A673 (cell line): ENCODE data around the gene TMEM229B. TPM values are rescaled to one million over a fixed set of nuclear protein-coding genes. Genes with fewer than 3 reads are reported as not detected.

Experiments
- BruUV-seq: library from RNA; stranded (reverse); fragments of 400-500 nt; replicated peaks from 2 replicates; lab custom pipeline; 2021; lab: Mats Ljungman, UMichigan
- CTCF ChIA-PET: fragments of 300-600 bp; sonication (Branson Sonifier 250); formaldehyde crosslinking; loops from one replicate; lab custom pipeline; 2022; ENCODE audit warnings: antibody characterized with exemption; lab: Charles Lee
- POLR2A ChIA-PET: fragments of 300-600 bp; sonication (Branson Sonifier 250); formaldehyde crosslinking; loops from one replicate; lab custom pipeline; 2022; ENCODE audit warnings: antibody characterized with exemption; ENCODE audit not compliant: low non-redundant PET; lab: Charles Lee
- DNase-seq: peaks from one replicate; pipeline ENCODE4 v3.0.0-alpha.2; 2015; ENCODE audit warnings: low spot score
- H3K27ac ChIP-seq: fragments of 200-600 bp; sonication (generic); 2 replicates; pipeline ENCODE4 v1.5.1; 2016; ENCODE audit warnings: mixed run types, low read depth, mild to moderate bottlenecking, mixed read lengths, antibody characterized with exemption, low read length; ENCODE audit not compliant: poor library complexity, severe bottlenecking
- H3K27me3 ChIP-seq: fragments of 200-600 bp; sonication (generic); replicated peaks from 2 replicates; pipeline ENCODE4 v1.6.1; 2017; ENCODE audit warnings: mixed run types, low read depth, mild to moderate bottlenecking, mixed read lengths, antibody characterized with exemption, low read length; ENCODE audit not compliant: insufficient read depth, poor library complexity
- H3K36me3 ChIP-seq: fragments of 200-600 bp; sonication (generic); 2 replicates; pipeline ENCODE4 v1.6.1; 2016; ENCODE audit warnings: mixed run types, mild to moderate bottlenecking, mixed read lengths, antibody characterized with exemption, low read length; ENCODE audit not compliant: insufficient read depth, poor library complexity, severe bottlenecking
- H3K4me1 ChIP-seq: fragments of 200-600 bp; sonication (generic); 2 replicates; pipeline ENCODE4 v1.6.1; 2017; ENCODE audit warnings: mixed run types, mild to moderate bottlenecking, mixed read lengths, antibody characterized with exemption, low read length; ENCODE audit not compliant: insufficient read depth, poor library complexity, severe bottlenecking
- H3K4me3 ChIP-seq: fragments of 200-600 bp; sonication (generic); 2 replicates; pipeline ENCODE4 v1.5.1; 2016; ENCODE audit warnings: low read depth, mixed run types, mild to moderate bottlenecking, mixed read lengths, low read length; ENCODE audit not compliant: poor library complexity, severe bottlenecking
- H3K9me3 ChIP-seq: fragments of 200-600 bp; sonication (generic); 2 replicates; pipeline ENCODE4 v1.6.1; 2016; ENCODE audit warnings: mixed run types, low read depth, mild to moderate bottlenecking, mixed read lengths, antibody characterized with exemption, low read length; ENCODE audit not compliant: poor library complexity, severe bottlenecking
- CTCF ChIP-seq: fragments of 300-800, 200-600 bp; sonication (generic); conservative IDR thresholded peaks from 2 replicates; pipeline ENCODE4 v1.5.1; 2017; ENCODE audit warnings: low read depth, mild to moderate bottlenecking, antibody characterized with exemption, low read length, moderate library complexity, mixed read lengths
- EZH2 ChIP-seq: fragments of 200-600 bp; sonication (generic); IDR thresholded peaks from 2 replicates; pipeline ENCODE4 v1.6.1; 2017; ENCODE audit warnings: borderline replicate concordance, low read depth, mild to moderate bottlenecking, mixed read lengths, antibody characterized with exemption, low read length; ENCODE audit not compliant: poor library complexity, severe bottlenecking
- intact Hi-C: fragments of 100-400 bp; cut with micrococcal nuclease; formaldehyde crosslinking; loops from one replicate; pipeline ENCODE4 v1.10.0; 2022; ENCODE audit not compliant: unreplicated experiment
- microRNA-seq: library from miRNA; unstranded; fragments of <30 nt; microRNA quantifications from one replicate; pipeline ENCODE4 v1.2.0, GENCODE V29; 2021
- total RNA-seq: library from RNA; stranded (reverse); gene quantifications from 2 replicates; pipeline ENCODE4 v1.2.3, GENCODE V29; 2021

TMEM229B gene
- total RNA-seq, 1 experiment from 2014 or later = not detected

DNA sequence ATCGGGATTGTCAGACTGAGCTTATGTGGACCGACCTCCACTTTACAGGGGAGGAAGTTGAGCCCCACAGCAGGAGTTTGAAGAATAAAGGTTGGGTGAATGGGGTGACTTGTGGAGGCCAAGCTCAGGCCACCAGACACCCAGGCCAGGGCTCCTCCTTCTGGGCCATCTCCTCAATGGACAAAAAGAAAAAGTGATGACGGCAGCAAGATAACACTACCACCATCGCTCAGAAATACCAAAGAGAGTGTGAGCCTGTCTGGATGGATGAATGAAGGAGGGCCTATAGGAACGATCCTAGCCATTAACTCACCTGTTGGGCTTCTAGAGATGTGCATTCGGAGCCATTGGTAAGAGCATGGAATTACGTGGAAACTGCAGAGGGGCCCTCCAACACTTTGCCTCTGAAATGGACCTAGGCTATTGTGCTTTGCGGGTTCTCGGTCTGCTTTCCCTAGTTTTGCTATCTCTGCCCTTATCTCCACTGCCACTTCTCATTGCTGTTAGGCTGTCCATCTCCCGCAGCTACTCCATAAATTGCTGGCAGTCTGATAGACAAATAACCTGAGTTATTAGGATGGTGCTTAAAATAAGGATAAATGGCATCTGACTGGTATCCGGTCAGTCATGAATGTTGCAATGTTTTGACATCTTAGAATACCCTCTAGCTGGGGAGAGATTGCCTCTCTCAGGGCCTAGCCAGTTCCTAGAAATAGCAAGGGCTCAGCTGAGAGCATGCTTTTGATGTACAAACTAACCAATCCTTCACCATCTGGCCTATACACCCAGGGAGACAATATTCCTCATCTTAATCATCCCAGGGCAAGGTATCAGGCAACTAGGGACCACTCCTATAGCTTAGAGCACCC lies 66.9 kb downstream of the TMEM229B start:
- TF ChIP-seq EZH2 (no peak), CTCF (no peak)
- Histone ChIP-seq H3K9me3 (no peaks in the 10 kb centered on the region), H3K4me1 (no peaks in the 10 kb centered on the region), H3K4me3 (no peak overlapping the region), H3K36me3 (no peaks in the 10 kb centered on the region), H3K27me3 (no peaks in the 10 kb centered on the region), H3K27ac (no peak overlapping the region)
- BruUV-seq = no TSS peak
- DNase-seq = no peak
- ChIA-PET CTCF (no interaction called here), POLR2A (no interaction called here)
- intact Hi-C loops = no loop called here

Small RNAs within 50 kb of the gene (microRNA-seq; reads per million reads assigned to microRNA genes)
- not detected for gene MIR5694

Other genes with a start within 250 kb of the TMEM229B start
- 93.2 and 112 TPM in 2 replicates for gene PALS1, start 247.3 kb downstream of the TMEM229B start, total RNA-seq
- gene ATP6V1D, start 128.9 kb downstream of the TMEM229B start, total RNA-seq = 111 and 122 TPM in 2 replicates
- 236 and 302 TPM in 2 replicates for gene EIF2S1, start 128.4 kb downstream of the TMEM229B start, total RNA-seq
- gene PLEK2, start 76.6 kb downstream of the TMEM229B start, total RNA-seq = 3.7 and 6.8 TPM in 2 replicates
- gene PLEKHH1, start 44.6 kb upstream of the TMEM229B start, total RNA-seq = 8.9 and 13.7 TPM in 2 replicates
- gene PIGH, start 111.5 kb upstream of the TMEM229B start, total RNA-seq = 25.7 TPM in 2 replicates
- 32.1 and 35.6 TPM in 2 replicates for gene ARG2, start 131.2 kb upstream of the TMEM229B start, total RNA-seq
- gene VTI1B, start 185.9 kb upstream of the TMEM229B start, total RNA-seq = 111 and 123 TPM in 2 replicates
- 95.3 and 107 TPM in 2 replicates for gene RDH11, start 207.0 kb upstream of the TMEM229B start, total RNA-seq
- gene RDH12, start 213.2 kb upstream of the TMEM229B start, total RNA-seq = not detected in 2 replicates